HG03432 (cell line): ENCODE measurements around the gene PPIF.
A peak's percentile ranks its signal among the peaks of the same experiment; 100 is the strongest.

Source experiments
- ATAC-seq: cut with Tn5 transposase; IDR thresholded peaks from one replicate; pipeline ENCODE4 v1.9.1; 2021; ENCODE audit warnings: mild to moderate bottlenecking, moderate library complexity; ENCODE audit not compliant: unreplicated experiment

The PPIF gene

GRCh38 chr10:79367426-79368189 is 20.3 kb downstream of the PPIF start:
- ATAC-seq: no peak

- ATAC-seq: no peak
Measured at GRCh38 chr10:79372871-79373270, 25.6 kb downstream of the PPIF start.

- ATAC-seq: peak; percentile 64
Measured at GRCh38 chr10:79374312-79375191, 27.3 kb downstream of the PPIF start.

GRCh38 chr10:79375321-79376077 is 28.2 kb downstream of the PPIF start:
- no peak for ATAC-seq

GRCh38 chr10:79376078-79376628 is 28.9 kb downstream of the PPIF start:
- no peak for ATAC-seq

GRCh38 chr10:79376751-79377556 is 29.7 kb downstream of the PPIF start:
- ATAC-seq: no peak

- ATAC-seq: no peak
Measured at GRCh38 chr10:79377557-79378382, 30.5 kb downstream of the PPIF start.

- no peak for ATAC-seq
Measured at GRCh38 chr10:79378383-79378646, 31.0 kb downstream of the PPIF start.

- no peak for ATAC-seq
Measured at GRCh38 chr10:79378647-79379511, 31.6 kb downstream of the PPIF start.

- no peak for ATAC-seq
Measured at GRCh38 chr10:79379512-79380124, 32.3 kb downstream of the PPIF start.

GRCh38 chr10:79380125-79380945 is 33.1 kb downstream of the PPIF start:
- ATAC-seq: no peak

- no peak for ATAC-seq
Measured at GRCh38 chr10:79380946-79381721, 33.9 kb downstream of the PPIF start.

GRCh38 chr10:79381804-79382221 is 34.5 kb downstream of the PPIF start:
- no peak for ATAC-seq

- ATAC-seq: no peak
Measured at GRCh38 chr10:79382491-79382941, 35.2 kb downstream of the PPIF start.

GRCh38 chr10:79383974-79384606 is 36.8 kb downstream of the PPIF start:
- ATAC-seq: no peak

GRCh38 chr10:79384773-79385391 is 37.6 kb downstream of the PPIF start:
- no peak for ATAC-seq
